Stimulated activated CD4-positive, alpha-beta T cell treated with anti-CD3 and anti-CD28 coated beads, Interleukin-4, amount 100 ng/mL, for 1 hour (primary cell): ENCODE data around the gene APP.
"Not testable (repeated sequence)": the region's sequence is repeated elsewhere in the genome, so short reads cannot be mapped to it uniquely, and the experiment has no call there.

Source experiments
- DNase-seq: peaks from one replicate; pipeline ENCODE4 v3.0.0-alpha.2; 2020

The APP gene

DNA sequence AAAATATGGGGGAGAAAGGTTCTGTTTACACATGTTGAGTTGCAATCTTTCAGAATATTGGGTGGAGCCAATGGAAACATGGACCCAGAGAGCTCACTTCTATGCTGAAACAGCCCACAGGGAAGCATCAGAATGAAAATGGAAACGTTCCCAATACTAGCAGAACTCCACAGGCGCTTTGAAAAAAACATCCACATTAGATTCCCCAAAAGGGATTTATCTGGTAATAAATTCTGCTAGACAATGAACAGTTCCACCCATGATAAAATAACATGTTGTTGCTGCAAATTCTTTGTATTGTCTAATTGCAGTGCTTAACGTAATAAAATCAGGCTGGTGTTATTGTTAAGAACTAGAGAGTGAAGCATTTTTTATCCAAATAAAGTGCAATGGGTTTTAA, 238.8 kb downstream of the APP start:
- DNase-seq, result no peak

DNA sequence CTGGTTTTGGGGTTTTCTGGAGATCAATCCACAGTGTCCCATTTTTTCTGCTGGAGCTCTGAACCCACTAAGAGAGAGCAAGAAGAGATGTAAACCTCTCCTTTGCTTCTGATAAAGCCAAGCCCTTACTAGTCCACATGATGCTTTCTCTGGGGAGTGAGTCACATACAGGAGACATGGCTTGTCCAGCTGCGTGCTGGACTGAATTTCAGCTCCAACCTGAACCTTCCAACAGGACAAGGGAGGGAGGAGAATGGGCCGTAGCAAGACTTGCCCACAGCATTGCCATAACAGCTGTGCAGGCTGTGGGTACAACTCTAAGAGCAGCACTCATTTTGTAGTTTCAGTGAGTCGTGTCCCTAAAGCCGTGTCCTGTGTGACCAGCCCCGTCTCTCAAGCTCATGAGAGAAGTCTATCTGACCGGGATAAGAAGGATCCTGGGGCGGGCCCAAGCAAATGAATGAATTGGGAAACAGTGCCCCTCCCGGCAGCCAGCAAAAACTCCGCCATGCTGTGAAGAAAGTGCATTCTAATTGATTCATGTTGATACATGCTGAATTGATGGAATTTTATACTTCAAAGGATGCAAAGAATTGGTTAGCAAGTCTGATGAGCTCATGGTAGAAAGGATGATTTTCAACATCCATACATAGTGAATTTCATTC, 240.6 kb downstream of the APP start:
- DNase-seq, result no peak

DNA sequence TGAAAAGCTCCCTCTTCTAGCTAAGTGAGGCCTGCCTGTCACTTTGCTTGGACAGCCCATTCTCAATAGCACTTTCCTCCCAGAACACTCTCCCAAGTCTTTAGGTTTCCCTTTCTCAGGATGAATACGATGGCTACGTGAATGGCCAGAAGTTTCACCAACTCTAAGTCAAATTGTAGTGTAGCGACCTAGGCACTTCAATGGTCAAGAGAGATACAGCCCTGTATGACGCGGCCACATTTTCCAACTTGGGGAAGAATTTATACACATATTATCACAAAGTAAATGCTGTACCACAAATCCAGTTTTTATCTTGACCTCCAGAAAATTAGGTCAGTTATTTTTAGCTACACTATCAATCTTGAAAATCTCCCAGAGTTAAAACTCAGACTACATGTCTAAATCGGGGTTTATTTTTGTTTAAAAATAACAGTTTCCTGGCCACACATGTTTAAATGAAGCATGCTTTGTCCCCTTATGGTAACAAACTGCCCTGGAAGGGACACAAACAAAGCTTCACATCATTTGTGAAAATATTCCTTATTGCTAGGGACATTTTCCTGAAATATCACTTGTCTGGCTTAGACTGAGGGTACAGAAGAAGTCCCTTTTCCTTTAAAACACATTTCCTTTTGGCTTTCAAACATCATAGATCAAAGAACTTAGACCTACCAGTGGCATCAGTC, 243.2 kb downstream of the APP start:
- DNase-seq, result no peak

DNA sequence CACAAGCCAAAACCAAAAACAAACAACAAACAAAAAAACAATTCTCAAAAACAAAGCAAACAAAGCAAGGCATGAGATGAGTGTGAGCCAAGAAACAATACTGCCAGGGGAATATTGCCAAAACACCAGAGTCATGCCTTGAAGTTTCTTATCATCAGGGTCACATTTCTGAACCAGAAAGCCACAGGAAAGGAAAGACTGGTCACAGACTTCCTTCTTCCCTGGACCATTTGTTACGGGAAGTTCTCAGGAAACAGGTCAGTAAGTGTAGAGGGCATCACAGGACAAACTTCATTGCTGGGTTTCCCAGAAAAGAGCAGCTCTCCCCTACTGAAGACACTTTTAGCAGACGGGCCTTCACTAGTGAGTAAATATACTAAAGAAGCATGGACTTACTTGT, 244.6 kb downstream of the APP start:
- no peak for DNase-seq

DNA sequence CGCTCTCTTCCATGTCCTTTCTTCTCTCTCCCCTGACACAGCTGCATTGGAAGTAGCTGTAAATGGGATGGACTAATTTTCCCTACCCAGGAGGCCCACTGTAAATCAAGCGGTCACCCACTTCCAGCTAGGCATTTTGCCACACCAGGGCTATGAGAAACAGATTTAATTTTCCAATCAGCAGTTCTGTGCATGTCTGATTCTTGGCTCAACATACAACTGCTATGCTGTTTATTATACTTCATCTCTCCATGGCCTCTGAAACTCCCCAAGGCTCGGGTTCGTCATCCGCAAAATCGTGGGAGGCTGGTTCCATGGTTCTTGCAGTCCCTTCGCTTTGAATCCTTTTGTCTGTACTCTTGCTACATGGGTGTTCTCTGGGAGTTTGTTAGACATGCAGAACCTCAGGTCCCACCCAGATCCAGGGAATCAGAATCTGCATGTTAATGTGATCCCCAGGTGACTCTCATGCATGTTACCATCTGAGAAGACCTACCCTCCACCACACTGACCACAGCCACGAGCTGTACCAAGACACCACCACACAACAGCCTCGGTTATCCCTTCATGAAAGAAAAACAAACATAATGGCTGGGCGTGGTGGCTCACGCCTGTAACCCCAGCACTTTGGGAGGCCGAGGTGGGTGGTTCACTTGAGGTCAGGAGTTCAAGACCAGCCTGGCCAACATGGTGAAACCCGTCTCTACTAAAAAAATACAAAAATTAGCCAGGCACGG, 245.3 kb downstream of the APP start:
- no peak for DNase-seq

DNA sequence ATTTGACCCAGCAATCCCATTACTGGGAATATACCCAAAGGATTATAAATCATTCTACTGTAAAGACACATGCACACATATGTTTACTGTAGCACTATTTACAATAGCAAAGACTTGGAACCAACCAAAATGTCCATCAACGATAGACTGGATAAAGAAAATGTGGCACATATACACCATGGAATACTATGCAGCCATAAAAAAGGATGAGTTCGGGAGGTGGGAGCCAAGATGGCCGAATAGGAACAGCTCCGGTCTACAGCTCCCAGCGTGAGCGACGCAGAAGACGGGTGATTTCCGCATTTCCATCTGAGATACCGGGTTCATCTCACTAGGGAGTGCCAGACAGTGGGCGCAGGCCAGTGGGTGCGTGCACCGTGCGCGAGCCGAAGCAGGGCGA, 252.4 kb downstream of the APP start:
- DNase-seq, result not testable (repeated sequence)

DNA sequence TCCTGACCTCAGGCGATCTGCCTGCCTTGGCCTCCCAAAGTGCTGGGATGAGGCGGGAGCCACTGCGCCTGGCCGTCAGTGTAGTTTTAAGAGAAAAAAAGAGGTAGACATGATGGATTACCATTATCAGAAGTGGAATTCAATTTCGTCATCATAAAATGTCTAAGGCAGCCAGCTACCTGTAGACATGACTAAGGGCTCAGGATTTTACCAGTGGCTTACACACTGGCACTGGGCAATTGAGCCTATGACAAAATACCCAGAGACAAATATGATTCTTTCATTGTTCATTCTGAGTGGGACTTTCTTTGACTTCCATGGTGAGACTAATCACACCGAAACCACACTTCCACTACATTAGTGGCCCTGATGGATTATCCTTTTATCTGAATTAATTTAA, 254.3 kb downstream of the APP start:
- no peak for DNase-seq

DNA sequence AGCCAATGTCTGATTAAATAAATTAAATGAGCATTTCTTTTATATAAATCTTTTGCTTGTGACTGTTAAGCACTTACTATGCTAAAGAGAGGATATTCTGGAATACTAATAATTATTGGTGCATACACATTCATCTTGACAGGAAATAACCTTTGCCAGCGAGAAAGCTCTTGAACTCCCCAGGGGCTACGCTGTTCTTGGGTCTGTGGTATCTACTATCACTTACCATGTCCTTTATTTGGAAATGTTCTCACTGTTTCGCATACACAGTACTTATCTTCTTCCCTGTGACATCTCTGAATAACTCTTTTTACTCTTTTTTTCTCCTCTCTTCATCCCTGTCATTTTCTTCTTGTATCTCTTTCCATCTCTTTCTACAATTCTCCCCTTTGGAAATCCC, 257.1 kb downstream of the APP start:
- DNase-seq, result no peak

DNA sequence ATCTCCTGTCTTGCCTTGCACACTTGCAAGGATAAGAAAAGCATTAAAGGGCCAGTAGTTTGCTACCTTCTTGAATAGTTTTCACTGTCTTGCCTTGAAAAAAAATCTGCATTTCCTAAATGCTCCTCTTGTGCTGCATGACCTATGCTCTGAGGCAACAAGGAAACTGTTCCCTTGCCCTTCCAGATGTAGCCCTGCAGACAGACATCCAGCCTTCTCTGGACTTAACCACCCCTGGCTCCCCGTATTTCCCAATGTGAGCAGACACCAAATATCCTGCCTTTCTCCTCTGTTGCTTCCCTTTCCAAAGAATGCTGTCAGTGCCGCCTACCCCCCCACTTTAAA, 258.2 kb downstream of the APP start:
- DNase-seq, result no peak

DNA sequence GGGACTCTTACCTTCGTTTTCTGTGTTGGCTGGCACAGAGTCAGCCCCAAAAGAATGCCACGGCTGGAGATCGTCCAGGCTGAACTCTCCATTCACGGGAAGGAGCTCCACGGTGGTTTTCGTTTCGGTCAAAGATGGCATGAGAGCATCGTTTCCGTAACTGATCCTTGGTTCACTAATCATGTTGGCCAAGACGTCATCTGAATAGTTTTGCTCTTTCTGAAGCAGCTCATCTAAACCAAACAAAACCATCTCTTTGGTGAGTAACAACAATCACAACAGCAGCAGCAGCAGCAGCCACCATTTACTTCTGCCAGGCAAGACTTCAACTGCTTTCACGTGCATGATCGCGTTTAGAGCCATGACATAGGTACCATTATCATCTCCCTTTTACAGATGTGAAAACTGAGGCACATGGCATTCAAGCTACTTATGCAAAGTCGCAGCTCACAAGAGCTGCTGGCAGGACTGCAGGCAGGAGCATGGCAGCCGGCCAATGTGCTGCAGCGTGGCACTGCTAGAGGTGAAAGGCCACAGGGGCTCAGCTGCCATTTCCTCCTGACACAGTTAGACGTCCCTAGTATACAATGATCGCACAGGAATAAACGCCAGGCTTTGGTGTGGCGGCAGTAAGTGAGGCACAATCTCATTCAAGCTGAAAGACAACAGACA, 258.7 kb downstream of the APP start:
- no peak for DNase-seq

DNA sequence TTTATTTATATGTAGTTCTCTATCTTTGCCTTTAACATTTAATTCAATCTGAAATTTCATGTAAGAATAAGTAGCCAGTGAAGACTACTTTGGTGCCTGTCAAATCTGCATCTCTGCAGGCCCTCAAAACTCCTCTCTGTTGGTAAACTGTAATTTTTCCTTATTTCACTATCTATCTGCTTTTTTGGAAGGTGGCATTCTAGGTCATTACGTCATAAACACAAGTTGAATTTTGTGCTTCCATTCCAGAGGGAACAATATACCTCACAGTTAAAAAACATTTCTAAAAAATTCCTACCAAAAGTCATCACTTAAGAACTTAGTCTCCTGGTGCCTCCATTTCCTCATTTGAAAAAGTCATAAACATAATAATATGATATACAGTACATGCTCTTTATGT, 259.8 kb downstream of the APP start:
- no peak for DNase-seq

DNA sequence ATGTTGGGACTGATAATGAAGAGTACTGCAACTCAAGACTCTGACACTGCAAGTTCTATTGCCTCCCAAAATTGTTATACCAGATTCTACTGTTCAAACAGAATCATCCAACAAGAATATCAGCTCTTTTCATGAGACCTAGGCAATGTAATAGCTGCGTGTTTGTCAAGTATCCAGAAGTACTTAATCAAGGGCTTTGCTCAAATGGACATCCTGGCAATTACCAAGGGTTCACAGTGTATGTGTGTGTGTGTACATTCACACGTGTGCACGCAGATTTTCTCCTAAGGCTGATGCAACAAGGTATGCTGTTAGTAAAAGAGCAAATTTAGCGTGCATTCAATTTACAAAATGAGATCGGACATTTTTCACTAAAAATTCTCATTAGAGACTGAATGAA, 261.2 kb downstream of the APP start:
- DNase-seq, result no peak

DNA sequence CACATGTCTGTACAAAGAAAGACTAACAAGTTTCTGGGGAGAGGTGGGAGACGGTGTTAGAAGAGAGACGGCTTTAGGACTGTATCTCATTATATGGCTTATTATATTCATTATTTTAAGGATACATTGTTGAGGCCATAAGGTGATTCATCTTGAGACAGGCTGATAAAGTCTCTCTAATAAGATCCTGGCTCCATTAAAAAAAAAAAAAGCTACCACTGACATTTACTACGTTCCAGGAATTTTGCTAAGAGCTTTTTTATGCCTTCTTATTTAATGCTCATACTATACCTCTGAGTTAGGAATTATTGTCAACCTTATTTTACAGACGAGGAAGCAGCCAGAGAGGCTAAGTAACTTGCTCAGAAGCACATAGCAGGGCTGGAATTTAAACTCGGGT, 262.1 kb downstream of the APP start:
- DNase-seq, result no peak

DNA sequence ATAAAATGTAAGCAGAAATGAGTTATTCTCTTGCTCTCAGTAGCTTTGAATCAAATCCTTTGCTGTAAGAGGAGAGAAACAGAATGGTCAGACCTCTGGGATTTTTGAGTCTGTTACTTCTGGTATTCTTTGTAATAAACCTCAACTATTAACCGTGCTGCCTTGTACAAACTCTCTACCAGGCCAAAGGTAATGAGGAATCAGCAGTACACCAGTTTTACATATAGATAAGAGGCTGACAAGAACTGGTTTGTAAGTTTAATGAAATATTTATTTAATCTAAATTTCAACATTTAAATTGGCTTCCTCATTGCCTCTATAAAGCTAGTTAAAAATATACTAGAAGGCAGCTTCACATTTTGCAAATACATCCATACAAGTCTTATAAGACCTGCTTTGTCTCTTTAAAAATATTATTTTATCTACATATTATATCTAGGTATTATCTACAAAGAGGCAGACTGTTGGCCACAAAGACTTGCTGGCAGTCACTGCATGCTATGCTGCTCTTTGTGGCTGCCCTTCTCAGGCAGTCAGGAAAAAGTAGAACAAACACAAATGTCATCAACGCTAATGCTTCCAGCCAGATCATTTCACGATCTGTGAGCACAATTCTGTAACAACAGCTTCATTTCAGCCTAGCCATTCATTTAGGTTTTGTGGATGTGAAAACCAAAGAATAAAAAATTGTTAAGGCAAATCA, 262.8 kb downstream of the APP start:
- no peak for DNase-seq

DNA sequence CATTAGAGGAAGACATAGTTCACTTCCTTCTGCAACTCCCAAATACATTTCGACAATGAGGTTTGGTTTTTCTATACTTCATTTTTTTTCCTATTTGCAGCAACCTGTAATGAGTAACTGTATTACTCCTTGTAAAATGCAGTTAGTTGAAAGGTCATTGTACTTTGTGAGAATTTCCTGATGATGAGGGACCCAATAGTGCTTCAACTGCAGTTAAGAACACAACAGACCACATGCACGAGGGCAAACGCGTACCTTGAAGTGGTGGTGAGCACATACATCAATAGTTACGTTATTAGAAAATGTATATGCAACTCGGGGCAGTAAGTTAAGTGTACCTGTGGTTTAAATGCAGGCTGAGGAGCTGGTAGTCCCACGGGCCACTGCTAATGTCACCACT, 264.0 kb downstream of the APP start:
- DNase-seq, result no peak

DNA sequence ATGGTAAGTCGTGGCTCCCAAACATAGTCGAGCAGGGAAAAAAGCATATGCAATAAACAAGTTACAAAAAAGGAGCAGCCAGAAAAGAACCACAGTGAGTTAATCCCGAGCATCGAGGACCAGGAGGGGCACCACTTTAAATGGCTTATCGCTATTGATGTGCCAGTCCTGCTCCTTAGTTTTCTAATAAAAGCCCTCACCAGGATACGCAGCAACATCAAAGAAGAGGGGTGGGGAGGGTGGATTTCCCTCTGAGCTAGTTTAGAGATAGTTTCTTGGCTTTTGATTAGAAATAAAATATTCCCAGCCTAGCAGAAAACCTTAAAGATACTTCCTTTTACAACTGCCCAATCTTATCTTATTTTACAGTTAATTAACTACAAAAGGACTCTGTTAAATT, 265.4 kb downstream of the APP start:
- no peak for DNase-seq

DNA sequence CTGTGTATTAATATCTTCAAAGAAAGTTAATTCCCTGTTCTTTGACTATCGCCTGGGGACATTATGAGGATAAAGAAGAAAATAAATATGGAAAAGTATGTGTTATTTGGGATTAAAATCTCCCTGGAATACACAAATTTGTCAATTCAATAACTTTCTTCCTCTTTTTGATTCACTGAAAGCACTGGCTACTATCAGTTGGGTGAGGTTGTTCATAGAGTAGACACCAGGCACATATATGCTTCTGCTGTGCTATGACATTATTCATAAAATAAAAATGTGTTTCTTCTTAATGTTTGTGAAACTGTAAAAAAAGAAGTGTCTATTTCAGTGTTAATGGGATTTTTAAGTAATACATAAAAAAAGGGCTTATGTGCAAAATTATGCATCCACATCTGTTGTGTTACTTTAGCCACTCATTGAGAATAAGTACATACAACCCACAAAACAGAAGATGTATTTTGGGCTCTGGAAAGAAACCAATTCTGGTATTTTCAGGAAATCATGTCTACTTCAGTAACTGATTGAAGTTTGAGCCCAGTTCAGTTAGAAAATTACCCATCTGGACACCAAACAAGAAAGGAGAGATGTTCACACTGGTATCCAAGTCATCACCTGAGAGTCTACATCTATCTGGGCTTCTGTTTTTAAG, 266.4 kb downstream of the APP start:
- DNase-seq, result no peak

DNA sequence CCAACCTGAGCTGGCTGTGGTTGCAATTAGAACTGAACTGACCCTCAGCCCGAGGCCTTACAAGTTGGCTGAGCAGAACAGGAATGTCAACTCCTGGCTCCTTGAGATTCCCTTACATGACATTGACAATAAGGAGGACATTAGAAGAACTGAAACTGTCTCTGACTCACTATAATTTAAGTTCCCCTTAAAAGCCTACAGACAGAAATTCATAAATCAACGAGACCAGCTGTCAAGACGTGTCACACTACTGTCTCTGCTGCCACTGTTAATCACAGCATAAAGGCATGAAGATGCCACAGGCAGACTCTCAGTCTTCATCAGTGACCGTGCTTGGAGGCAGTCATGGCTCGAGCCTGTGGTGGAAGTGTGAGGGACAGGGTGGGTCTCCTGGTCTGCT, 267.0 kb downstream of the APP start:
- DNase-seq, result no peak

DNA sequence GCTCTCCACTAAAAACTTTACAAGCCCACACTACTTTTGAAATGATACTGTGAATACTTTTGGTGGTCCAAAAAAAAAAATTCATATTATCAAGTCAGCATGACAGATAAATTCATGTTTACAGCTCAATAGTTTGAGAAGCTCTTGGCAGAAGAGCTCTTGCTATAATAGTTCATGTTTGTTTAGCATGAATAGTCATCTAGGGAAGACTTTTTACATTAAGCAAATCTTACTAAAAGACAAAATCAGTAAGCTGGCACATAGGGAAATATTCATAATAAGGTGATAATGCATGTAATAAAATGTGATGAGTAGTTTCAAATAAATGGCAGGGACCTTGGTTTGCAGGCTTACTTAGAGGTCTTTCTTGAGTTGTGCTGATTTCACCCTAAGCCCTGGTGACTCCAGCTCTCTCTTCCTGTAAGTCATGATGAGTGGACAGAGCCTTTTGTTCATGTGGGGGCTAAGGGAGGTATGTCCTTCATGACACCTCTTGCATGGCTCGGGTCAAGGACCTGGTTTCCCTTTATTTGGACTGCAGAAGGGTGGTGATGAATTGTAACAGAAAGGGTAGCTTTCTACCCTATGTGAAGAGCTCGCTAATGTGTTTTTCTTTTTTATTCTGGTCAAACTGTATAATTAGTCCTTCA, 269.1 kb downstream of the APP start:
- no peak for DNase-seq

DNA sequence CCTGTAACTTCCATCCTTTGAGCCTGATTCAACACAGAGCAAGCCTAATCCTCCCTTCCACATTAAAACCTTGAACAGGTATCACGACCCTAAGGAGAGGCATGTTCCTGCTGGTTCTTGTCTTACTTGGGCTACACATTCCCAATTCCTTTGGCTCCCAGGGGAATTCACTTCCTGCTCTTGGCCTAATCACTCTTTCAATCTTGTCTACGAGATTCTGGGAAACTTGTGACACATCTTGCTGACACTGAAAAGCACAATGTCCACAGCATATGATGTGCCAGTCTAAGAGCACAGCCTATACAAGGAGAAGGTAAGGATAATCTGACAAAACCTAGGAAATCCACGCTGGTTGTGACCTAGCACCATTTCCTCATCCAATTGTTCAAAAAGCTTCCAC, 271.9 kb downstream of the APP start:
- no peak for DNase-seq

DNA sequence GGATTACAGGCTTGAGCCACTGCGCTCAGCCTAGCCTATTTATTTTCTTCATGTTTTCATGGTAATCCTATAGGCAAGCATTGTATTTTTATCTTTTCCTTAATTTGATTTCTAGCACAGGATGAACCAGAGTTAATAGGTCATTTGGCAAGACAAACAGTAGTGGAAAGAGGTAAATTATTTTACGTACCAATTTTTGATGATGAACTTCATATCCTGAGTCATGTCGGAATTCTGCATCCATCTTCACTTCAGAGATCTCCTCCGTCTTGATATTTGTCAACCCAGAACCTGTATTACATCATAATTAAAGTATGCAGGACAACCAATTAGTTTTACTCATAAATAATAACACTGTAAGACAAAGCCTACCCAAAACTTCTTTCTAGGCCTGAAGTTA, 273.2 kb downstream of the APP start:
- DNase-seq, result no peak

DNA sequence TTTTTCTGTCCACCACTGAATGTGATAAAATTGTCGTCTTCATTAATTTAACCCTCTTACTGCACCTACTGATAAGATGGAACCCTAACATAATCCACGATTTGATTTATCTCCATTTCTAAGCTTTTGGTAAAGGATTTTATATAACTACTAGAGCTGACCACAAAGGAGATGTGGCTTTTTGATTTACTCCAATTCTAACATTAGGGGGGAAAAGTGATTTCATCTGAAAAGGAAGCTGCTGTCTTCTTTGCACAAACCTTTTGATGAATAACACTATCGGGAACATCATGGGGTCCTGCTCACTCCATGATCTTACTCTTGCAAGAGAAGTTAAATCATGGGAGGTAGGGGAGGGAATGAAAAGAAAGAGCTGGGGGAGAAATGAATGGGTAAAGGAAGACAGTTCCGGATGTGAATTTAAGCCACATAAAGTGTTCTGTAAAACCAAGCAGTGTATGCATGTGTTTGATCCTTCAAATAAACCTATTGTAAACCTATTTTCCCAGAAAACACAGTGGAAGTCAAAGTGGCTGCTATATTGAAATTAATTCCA, 274.0 kb downstream of the APP start:
- DNase-seq, result no peak
